ENCODE data around the gene VWA1. TPM values are rescaled to one million over a fixed set of nuclear protein-coding genes. Genes with fewer than 3 reads are reported as not detected.

Gene VWA1
- total RNA-seq, 1 experiment from 2014 or later = 35.5 TPM

DNA sequence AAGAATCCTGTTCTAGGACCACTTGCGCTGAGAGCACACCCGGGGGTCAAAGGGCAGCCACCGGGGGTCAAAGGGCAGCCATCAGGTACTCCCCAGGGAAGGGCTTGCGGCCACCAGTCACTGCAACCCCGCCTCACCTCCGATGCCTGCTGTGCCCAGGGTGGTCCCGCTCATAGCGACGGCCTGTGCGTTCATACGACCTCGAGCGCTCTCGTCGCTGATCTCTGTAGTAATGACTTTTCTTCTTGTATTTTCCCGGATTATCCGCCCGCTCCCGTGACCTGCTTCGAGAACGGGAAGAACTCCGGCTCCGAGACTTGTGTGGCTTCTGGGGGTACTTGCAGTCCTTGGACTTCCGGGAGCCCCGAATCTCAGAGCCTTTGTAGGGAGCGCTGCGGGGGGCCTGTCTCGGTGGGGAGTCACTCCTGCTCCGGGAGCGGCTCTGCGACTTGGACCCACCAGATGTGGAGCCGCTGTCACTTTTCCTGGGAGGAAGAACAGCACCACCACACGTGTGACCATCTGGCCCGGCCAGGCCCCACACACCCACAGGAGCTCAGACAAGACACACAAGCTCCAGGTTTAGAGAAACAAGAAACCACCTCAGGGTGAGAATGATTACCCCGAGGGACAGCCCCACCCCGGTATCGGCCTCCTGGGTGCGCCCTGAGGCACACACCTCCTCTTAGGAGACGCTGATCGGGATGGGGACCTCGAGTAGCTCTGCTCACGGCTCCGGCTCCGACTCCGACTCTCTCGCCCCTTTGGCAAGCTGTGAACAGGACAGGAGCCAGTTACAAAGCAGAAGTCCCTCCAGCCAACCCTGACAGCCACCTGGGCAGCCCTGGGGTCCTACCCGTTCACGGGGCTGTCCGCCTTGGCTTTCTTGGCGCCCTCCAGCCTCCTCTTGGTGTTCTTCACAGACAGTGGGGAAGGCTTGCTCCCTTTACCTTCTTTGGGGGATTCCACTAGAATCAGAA is 48.1 kb upstream of the VWA1 start (continued):
- TF ChIP-seq, protein P1, sequence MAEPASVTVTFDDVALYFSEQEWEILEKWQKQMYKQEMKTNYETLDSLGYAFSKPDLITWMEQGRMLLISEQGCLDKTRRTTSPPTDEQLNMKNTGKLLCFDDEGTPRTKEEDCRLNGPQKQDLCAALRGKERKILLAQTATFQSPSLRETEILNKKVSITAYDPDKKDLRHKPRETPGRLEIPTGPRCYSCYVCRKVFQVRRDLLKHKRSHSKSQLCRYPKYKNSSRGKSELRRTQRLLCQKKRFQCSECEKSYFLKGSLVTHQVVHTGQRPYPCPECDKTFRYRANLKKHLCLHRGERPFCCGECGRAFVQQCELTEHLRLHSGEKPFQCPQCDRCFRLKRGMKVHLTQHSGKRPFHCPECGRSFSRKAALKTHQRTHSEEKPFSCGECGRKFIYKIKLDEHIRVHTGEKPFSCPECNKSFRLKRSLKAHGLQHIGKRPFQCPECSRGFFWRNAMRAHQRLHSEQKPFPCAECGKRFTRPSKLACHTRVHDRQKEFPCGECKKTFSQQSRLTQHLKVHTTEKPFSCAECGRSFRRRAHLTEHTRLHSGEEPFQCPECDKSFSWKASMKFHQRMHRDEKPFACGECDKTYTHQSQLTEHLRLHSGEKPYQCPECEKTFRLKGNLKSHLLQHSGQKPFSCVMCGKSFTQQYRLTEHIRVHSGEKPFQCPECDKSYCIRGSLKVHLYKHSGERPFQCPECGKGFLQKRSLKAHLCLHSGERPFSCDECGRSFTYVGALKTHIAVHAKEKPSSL (CRISPR knock-in tag; conservative IDR thresholded peaks at IDR 0.05) = no peak
- no peak for TF ChIP-seq SMAD3 (CRISPR knock-in tag; IDR thresholded peaks at IDR 0.05; ENCODE audit: borderline replicate concordance)
- TF ChIP-seq ZNF416 (CRISPR knock-in tag; IDR thresholded peaks at IDR 0.05) = no peak

DNA sequence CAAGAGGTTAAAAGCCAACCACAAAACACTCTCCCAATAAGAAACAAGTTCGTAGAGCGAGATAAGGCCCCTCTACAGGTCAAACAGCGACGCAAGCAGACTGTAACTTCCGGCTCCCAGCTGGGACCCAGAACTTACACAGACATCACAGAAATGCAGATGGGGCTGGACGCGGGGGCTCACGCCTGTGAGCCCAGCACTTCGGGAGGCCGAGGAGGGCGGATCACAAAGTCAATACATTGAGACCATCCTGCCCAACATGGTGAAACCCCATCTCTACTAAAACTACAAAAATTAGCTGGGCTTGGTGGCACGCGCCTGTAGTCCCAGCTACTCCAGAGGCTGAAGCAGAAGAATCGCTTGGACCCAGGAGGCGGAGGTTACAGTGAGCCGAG is 47.4 kb upstream of the VWA1 start:
- Mint-ChIP-seq H3K27me3 (ENCODE audit: low read depth) (no peaks in the 10 kb centered on the region), H3K27ac (no peak overlapping the region), H3K9me3 (no peaks in the 10 kb centered on the region), H3K4me1 (no peaks in the 10 kb centered on the region), H3K4me3 (no peak overlapping the region), H3K36me3 (peaks cover 80% of the 10 kb centered on the region)
- POLR2A ChIA-PET = interaction anchor here (1.7 kb wide), 1 partner anchor 11 kb away, joined by 5 read pairs; the partner anchor contains the start of gene CCNL2
- no peak for DNase-seq (ENCODE audit: low spot score)
- no peak for ATAC-seq
- CTCF ChIA-PET = no interaction called here
- no peak for TF ChIP-seq NFATC4 (CRISPR knock-in tag; IDR thresholded peaks at IDR 0.05)
- no peak for TF ChIP-seq ZNF671 (CRISPR knock-in tag; IDR thresholded peaks at IDR 0.05)

DNA sequence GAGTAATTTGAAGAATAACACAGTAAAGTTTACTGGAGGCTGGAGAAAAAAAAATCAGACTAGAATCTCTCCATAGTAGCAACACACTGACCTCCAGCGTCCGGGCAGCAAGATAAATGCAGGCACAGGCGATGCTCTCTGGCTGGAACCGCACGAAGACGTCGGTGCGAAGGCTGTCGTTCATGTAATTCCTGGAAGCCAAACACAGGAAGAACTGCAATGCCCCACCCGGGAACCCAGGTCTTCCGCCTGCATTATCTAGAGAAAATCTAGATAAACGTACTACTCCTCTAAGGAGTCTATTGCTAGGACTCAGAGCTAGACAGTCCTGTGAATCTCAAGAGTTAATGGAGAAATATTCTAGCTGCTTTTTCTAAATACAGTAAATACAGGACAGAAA is 44.8 kb upstream of the VWA1 start:
- Mint-ChIP-seq H3K9me3 (no peaks in the 10 kb centered on the region), H3K27ac (no peak overlapping the region), H3K27me3 (ENCODE audit: low read depth) (no peaks in the 10 kb centered on the region), H3K4me1 (no peaks in the 10 kb centered on the region), H3K4me3 (no peak overlapping the region), H3K36me3 (peaks cover 96% of the 10 kb centered on the region)
- DNase-seq (ENCODE audit: low spot score) (no peak), ATAC-seq (no peak)
- TF ChIP-seq ZNF121 (CRISPR knock-in tag; IDR thresholded peaks at IDR 0.05) = no peak
- no peak for TF ChIP-seq ZNF317 (CRISPR knock-in tag; IDR thresholded peaks at IDR 0.05; ENCODE audit: borderline replicate concordance, low read depth)
- no peak for TF ChIP-seq FOXJ3 (CRISPR knock-in tag; IDR thresholded peaks at IDR 0.05; ENCODE audit: borderline replicate concordance)
- TF ChIP-seq IRF1 (CRISPR knock-in tag; IDR thresholded peaks at IDR 0.05) = no peak
- TF ChIP-seq NR2C2 (CRISPR knock-in tag; IDR thresholded peaks at IDR 0.05) = no peak
- TF ChIP-seq SMAD4 (CRISPR knock-in tag; IDR thresholded peaks at IDR 0.05) = no peak
- TF ChIP-seq KAT7 (CRISPR knock-in tag; IDR thresholded peaks at IDR 0.05; ENCODE audit: borderline replicate concordance) = no peak
- no peak for TF ChIP-seq ZNF281 (CRISPR knock-in tag; IDR thresholded peaks at IDR 0.05)
- TF ChIP-seq EMX1 (CRISPR knock-in tag; IDR thresholded peaks at IDR 0.05) = no peak
- TF ChIP-seq SMAD3 (CRISPR knock-in tag; IDR thresholded peaks at IDR 0.05; ENCODE audit: borderline replicate concordance) = no peak
- no peak for TF ChIP-seq RORB (CRISPR knock-in tag; IDR thresholded peaks at IDR 0.05)
- TF ChIP-seq ZNF219 (CRISPR knock-in tag; IDR thresholded peaks at IDR 0.05; ENCODE audit: borderline replicate concordance) = no peak
- TF ChIP-seq, protein P2, sequence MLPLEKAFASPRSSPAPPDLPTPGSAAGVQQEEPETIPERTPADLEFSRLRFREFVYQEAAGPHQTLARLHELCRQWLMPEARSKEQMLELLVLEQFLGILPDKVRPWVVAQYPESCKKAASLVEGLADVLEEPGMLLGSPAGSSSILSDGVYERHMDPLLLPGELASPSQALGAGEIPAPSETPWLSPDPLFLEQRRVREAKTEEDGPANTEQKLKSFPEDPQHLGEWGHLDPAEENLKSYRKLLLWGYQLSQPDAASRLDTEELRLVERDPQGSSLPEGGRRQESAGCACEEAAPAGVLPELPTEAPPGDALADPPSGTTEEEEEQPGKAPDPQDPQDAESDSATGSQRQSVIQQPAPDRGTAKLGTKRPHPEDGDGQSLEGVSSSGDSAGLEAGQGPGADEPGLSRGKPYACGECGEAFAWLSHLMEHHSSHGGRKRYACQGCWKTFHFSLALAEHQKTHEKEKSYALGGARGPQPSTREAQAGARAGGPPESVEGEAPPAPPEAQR (CRISPR knock-in tag; IDR thresholded peaks at IDR 0.05) = no peak
- CTCF ChIA-PET = no interaction called here
- POLR2A ChIA-PET = no interaction called here
